Heart right ventricle (tissue), 16 donors: Measurements from ENCODE around the gene SEMA3E. TPM values are rescaled to one million over a fixed set of nuclear protein-coding genes. Genes with fewer than 3 reads are reported as not detected.

Source experiments
- ATAC-seq, 8 donors: fragments of 200-7000 bp; cut with Tn5 transposase; one replicate each; pipeline ENCODE4 v1.9.1; 2020; ENCODE audit warnings: mild to moderate bottlenecking in 8 of 8, moderate library complexity in 8 of 8, moderate number of reproducible peaks in 1 of 8
- DNase-seq, 2 donors: peaks; one replicate each; pipeline ENCODE4 v3.0.0-alpha.2; 2020
- H3K27ac ChIP-seq, 10 donors: fragments of 200-600 bp; sonication (generic) in 2 of 10; one replicate each; pipeline versions ENCODE4 v1.5.0 to v1.8.0; 2020 to 2022; ENCODE audit warnings: mild to moderate bottlenecking in 3 of 10
- H3K27me3 ChIP-seq, 7 donors: fragments of 200-600 bp; one replicate each; pipeline ENCODE4 v1.8.0; 2021 to 2022; ENCODE audit warnings: mild to moderate bottlenecking in 2 of 7
- H3K36me3 ChIP-seq, 9 donors: fragments of 200-600 bp; sonication (generic) in 1 of 9; one replicate each; pipeline versions ENCODE4 v1.5.0 to v1.8.0; 2020 to 2022; ENCODE audit warnings: mild to moderate bottlenecking in 2 of 9
- H3K4me1 ChIP-seq, 9 donors: fragments of 200-600 bp; sonication (generic) in 1 of 9; one replicate each; pipeline versions ENCODE4 v1.5.0 to v1.8.0; 2020 to 2022; ENCODE audit warnings: mild to moderate bottlenecking in 4 of 9
- H3K4me3 ChIP-seq, 10 donors: fragments of 200-600 bp; sonication (generic) in 2 of 10; one replicate each; pipeline versions ENCODE4 v1.5.0 to v1.8.0; 2020 to 2022; ENCODE audit warnings: mild to moderate bottlenecking in 7 of 10, moderate library complexity in 2 of 10
- H3K9me3 ChIP-seq, 11 donors: fragments of 200-600 bp in 10 of 11; sonication (generic) in 2 of 11; one replicate each; pipeline versions ENCODE4 v1.5.0 to v1.8.0; 2013 to 2022; ENCODE audit warnings: mild to moderate bottlenecking in 2 of 11, control low read depth in 1 of 11, moderate library complexity in 1 of 11
- WGBS, 2 donors: extraction: QIAGEN DNeasy Blood & Tissue Kit; methylation state at CpG; one replicate each; pipeline ENCODE4 v1.1.7; 2013; ENCODE audit warnings: inconsistent platforms in 1 of 2; 5-methylcytosine and 5-hydroxymethylcytosine counted together
- intact Hi-C, 10 donors: fragments of 100-400 bp; cut with DNase I; formaldehyde crosslinking; loops; one replicate each; pipeline versions ENCODE4 v1.11.1 to v1.14.2; 2022
- polyA plus RNA-seq, 2 donors: library from polyadenylated mRNA; stranded (reverse); fragments of 200-250 nt; gene quantifications; one replicate each; pipeline ENCODE4 v1.2.3, GENCODE V29; 2013
- total RNA-seq, 10 donors: library from RNA; stranded (reverse); fragmentation: NEBNext Ultra II Directional in 3 of 10; extraction: Animal tissue kit (Norgen Biotek cat#: 25700) in 3 of 10; gene quantifications; one replicate each; pipeline versions ENCODE4 v1.2.1 to v1.2.4, GENCODE V29; 2021 to 2023
- TF ChIP-seq, protein P1 (sequence below), 9 donors: fragments of 200-600 bp; sonication (generic) in 2 of 9; IDR thresholded peaks; one replicate each; pipeline versions ENCODE4 v1.5.0 to v1.8.0; 2021 to 2022; ENCODE audit warnings: antibody characterized with exemption in 9 of 9, mild to moderate bottlenecking in 5 of 9, moderate library complexity in 1 of 9
- donor health status: Arrhythmogenic right ventricular cardiomyopathy.
- donor health status: ischemic (EF 13 %, LVEDD 7.1; RV severe dilation, severe dysfunction).
- donor health status: healthy with polysubstance abuse.
- donor health status: DM: no; HTN: yes; CAD: no.
- donor health status: DM: no; HTN: no; CAD: no.
- donor health status: ischemic (EF 25% LVEDD 6.9; RV normal size, moderate dysfunction).
- donor health status: ischemic (EF 25% LVEDD 5.7; RV mildly dilated, moderate dysfunction).
- donor health status: healthy.
- donor health status: DM: yes; HTN: yes; CAD: no.
- donor health status: Ischemic cardiomyopathy.
- donor health status: ischemic (EF 35%, LVEDD 5.7; RV mildly dilated, moderate dysfunction).
- donor health status: nonischemic (EF 11% LVEDD 7.7; RV severe dilation, severe dysfunction).
- donor health status: DM: yes; HTN: yes; CAD: no.
- donor health status: PGD.
- donor health status: ischemic (EF 29% LVEDD 5.4; RV normal size, mild dysfunction).
- donor health status: nonischemic (EF 23%, LVEDD 6.1; RV moderate dilation, normal function).

Gene SEMA3E
- total and polyA plus RNA-seq, 12 donors, result under 0.01 to 0.53 (median 0.30) TPM; not detected in 4

GRCh38 chr7:83456413-83456812 is 192.5 kb downstream of the SEMA3E start:
- H3K27me3 ChIP-seq, result no peaks in the 10 kb centered on the region
- no peak overlapping the region for H3K27ac ChIP-seq
- 86 to 92% methylated on average over 5 of the region's 5 CpGs for WGBS, 2 donors
- TF ChIP-seq, protein P1, sequence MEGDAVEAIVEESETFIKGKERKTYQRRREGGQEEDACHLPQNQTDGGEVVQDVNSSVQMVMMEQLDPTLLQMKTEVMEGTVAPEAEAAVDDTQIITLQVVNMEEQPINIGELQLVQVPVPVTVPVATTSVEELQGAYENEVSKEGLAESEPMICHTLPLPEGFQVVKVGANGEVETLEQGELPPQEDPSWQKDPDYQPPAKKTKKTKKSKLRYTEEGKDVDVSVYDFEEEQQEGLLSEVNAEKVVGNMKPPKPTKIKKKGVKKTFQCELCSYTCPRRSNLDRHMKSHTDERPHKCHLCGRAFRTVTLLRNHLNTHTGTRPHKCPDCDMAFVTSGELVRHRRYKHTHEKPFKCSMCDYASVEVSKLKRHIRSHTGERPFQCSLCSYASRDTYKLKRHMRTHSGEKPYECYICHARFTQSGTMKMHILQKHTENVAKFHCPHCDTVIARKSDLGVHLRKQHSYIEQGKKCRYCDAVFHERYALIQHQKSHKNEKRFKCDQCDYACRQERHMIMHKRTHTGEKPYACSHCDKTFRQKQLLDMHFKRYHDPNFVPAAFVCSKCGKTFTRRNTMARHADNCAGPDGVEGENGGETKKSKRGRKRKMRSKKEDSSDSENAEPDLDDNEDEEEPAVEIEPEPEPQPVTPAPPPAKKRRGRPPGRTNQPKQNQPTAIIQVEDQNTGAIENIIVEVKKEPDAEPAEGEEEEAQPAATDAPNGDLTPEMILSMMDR (IDR thresholded peaks at IDR 0.05), result no peak
- DNase-seq, result no peak
- intact Hi-C loops, result no loop called here
- H3K36me3 ChIP-seq, result no peaks in the 10 kb centered on the region
- H3K9me3 ChIP-seq, result no peaks in the 10 kb centered on the region
- no peak for ATAC-seq
- H3K4me1 ChIP-seq, result no peaks in the 10 kb centered on the region
- H3K4me3 ChIP-seq, result no peak overlapping the region

DNA sequence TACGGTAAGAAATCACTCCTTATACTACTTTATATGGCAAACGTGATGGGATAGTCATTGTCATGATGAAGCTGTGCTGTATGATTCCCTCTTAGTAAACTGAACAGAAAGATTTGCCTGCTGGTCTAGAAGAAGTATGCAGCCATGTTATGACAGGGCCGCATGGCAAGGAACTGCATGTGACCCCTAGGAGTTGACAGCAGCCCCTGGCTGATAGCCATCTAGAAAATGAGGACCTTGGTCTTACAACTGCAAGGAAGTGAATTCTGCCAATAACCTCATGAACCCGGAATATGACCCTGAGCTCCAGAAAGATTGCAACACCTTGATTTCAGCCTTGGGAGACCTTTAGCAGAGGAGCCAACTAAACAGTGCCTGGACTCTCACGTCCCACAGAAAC is 193.3 kb downstream of the SEMA3E start:
- H3K9me3 ChIP-seq, result no peaks in the 10 kb centered on the region
- H3K4me1 ChIP-seq, result no peaks in the 10 kb centered on the region
- H3K36me3 ChIP-seq, result no peaks in the 10 kb centered on the region
- intact Hi-C loops, result no loop called here
- no peaks in the 10 kb centered on the region for H3K27me3 ChIP-seq
- no peak overlapping the region for H3K27ac ChIP-seq
- DNase-seq (no peak), ATAC-seq (no peak)
- H3K4me3 ChIP-seq, result no peak overlapping the region
- 76 to 81% methylated on average over 5 of the region's 5 CpGs for WGBS, 2 donors
- TF ChIP-seq, protein P1 (IDR thresholded peaks at IDR 0.05), result no peak

DNA sequence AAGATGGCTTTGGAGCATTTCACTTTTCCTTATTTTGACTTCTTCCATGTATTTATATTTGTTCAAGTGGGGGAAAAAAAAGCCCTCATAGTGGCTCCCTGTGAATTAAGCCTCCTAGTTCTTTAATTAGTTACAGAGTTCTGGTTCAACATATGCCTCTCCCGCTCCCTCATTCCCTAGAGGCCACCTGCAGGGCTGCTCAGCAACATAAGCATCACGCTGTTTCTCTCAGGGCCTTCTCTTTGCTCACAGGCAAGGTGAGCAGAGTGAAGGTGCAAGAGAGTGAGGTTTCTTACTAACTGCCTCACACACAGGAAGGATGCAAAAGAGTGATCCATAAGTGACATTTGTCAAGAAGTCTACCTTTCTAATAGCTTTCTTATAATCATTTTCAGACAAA is 196.7 kb downstream of the SEMA3E start:
- no peak for ATAC-seq
- no peak for DNase-seq
- no peaks in the 10 kb centered on the region for H3K4me1 ChIP-seq
- no peaks in the 10 kb centered on the region for H3K36me3 ChIP-seq
- intact Hi-C loops, result no loop called here
- 49 to 56% methylated on average over 2 of the region's 2 CpGs for WGBS, 2 donors
- H3K9me3 ChIP-seq, result no peaks in the 10 kb centered on the region
- no peaks in the 10 kb centered on the region for H3K27me3 ChIP-seq
- TF ChIP-seq, protein P1 (IDR thresholded peaks at IDR 0.05), result no peak
- no peak overlapping the region for H3K4me3 ChIP-seq
- no peak overlapping the region for H3K27ac ChIP-seq

DNA sequence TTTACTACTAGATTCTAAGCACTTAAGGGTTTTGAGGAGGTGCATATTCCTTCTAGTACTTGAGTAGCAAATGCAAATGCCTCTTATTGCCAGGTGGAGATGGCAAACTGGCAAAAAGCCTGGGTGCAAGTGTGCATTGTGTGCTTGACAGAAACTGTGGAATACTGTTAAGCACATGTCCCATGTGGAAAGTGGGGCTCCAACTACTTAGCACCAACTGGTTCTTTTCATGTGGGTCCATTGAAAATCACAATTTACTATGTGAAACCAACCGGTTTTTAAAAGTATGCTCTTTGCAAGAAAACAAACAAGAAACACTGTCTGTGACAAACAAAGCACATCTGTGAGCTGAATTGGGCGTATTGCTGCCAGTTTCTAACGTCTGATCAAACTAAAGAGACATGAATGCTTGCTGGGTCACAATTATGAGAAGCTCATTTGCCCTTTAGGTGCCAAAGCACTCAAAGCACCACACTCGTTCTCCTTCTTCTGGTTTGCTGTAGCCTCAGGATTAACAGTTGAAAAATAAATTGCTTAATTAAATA is 197.4 kb downstream of the SEMA3E start:
- 60 to 70% methylated on average over 4 of the region's 4 CpGs for WGBS, 2 donors
- Histone ChIP-seq H3K4me1 (no peaks in the 10 kb centered on the region), H3K27ac (no peak overlapping the region), H3K27me3 (no peaks in the 10 kb centered on the region), H3K4me3 (no peak overlapping the region), H3K9me3 (no peaks in the 10 kb centered on the region), H3K36me3 (no peaks in the 10 kb centered on the region)
- TF ChIP-seq, protein P1 (IDR thresholded peaks at IDR 0.05), result no peak
- no peak for DNase-seq
- ATAC-seq, result no peak
- intact Hi-C loops, result no loop called here
